Neuronal stem cell (in vitro differentiated cells): Measurements from ENCODE around the gene SORCS2.

Experiments used
- DNase-seq: peaks from one replicate; pipeline ENCODE4 v3.0.0-alpha.2; 2013; ENCODE audit warnings: low spot score
- H2AFZ ChIP-seq: one replicate; pipeline ENCODE4 v1.6.1; 2013; ENCODE audit warnings: mild to moderate bottlenecking, low read length, inconsistent platforms
- H2AK5ac ChIP-seq: 2 replicates; pipeline ENCODE4 v1.6.1; 2013; ENCODE audit warnings: low read depth, mild to moderate bottlenecking, inconsistent platforms, low read length, moderate library complexity, mixed read lengths
- H2BK120ac ChIP-seq: 2 replicates; pipeline ENCODE4 v1.6.1; 2013; ENCODE audit warnings: low read depth, mild to moderate bottlenecking, inconsistent platforms, low read length, moderate library complexity, mixed read lengths
- H2BK12ac ChIP-seq: one replicate; pipeline ENCODE4 v1.6.1; 2013; ENCODE audit warnings: low read length, inconsistent platforms
- H2BK15ac ChIP-seq: 2 replicates; pipeline ENCODE4 v1.6.1; 2013; ENCODE audit warnings: mild to moderate bottlenecking, low read length, inconsistent platforms, mixed read lengths
- H2BK5ac ChIP-seq: one replicate; pipeline ENCODE4 v1.6.1; 2013; ENCODE audit warnings: inconsistent platforms, mild to moderate bottlenecking, low read length, moderate library complexity
- H3K14ac ChIP-seq: one replicate; pipeline ENCODE4 v1.6.1; 2013; ENCODE audit warnings: low read length, inconsistent platforms
- H3K18ac ChIP-seq: 2 replicates; pipeline ENCODE4 v1.6.1; 2013; ENCODE audit warnings: low read length, inconsistent platforms
- H3K23ac ChIP-seq: 2 replicates; pipeline ENCODE4 v1.6.1; 2013; ENCODE audit warnings: low read depth, mild to moderate bottlenecking, mixed read lengths, low read length, inconsistent platforms; ENCODE audit not compliant: poor library complexity
- H3K27ac ChIP-seq: replicated peaks from 3 replicates; pipeline ENCODE4 v1.5.1; 2013; ENCODE audit warnings: low read length, inconsistent platforms
- H3K27me3 ChIP-seq, 3 experiments: 2 replicates each; pipeline ENCODE4 v1.6.1; 2013; ENCODE audit warnings: low read length in 3 of 3, mild to moderate bottlenecking in 2 of 3, inconsistent platforms in 1 of 3, low read depth in 1 of 3, mixed read lengths in 1 of 3, moderate library complexity in 1 of 3; ENCODE audit not compliant: control insufficient read depth in 3 of 3, insufficient read depth in 3 of 3
- H3K36me3 ChIP-seq, 2 donors: replicated peaks in 1 of 2; 2 replicates each; pipeline ENCODE4 v1.6.1; 2013; ENCODE audit warnings: low read length in 2 of 2; ENCODE audit not compliant: control insufficient read depth in 2 of 2, insufficient read depth in 2 of 2
- H3K4ac ChIP-seq: 2 replicates; pipeline ENCODE4 v1.6.1; 2013; ENCODE audit warnings: inconsistent platforms, mild to moderate bottlenecking, low read length, moderate library complexity
- H3K4me1 ChIP-seq, 2 donors: 1 replicate in 1 of 2; 2 replicates in 1 of 2; pipeline ENCODE4 v1.6.1; 2013; ENCODE audit warnings: low read length in 2 of 2, low read depth in 1 of 2; ENCODE audit not compliant: control insufficient read depth in 2 of 2, insufficient read depth in 1 of 2
- H3K4me2 ChIP-seq: one replicate; pipeline ENCODE4 v1.6.1; 2013; ENCODE audit warnings: mild to moderate bottlenecking, low read length, inconsistent platforms; ENCODE audit not compliant: insufficient read depth, poor library complexity, severe bottlenecking
- H3K4me3 ChIP-seq, 2 donors: 2 replicates each; pipeline ENCODE4 v1.5.1; 2013; ENCODE audit warnings: low read length in 2 of 2, mild to moderate bottlenecking in 2 of 2, inconsistent platforms in 1 of 2, moderate library complexity in 1 of 2
- H3K79me1 ChIP-seq: one replicate; pipeline ENCODE4 v1.6.1; 2013; ENCODE audit warnings: low read depth, mild to moderate bottlenecking, inconsistent platforms, low read length, moderate library complexity
- H3K9ac ChIP-seq: one replicate; pipeline ENCODE4 v1.6.1; 2013; ENCODE audit warnings: mild to moderate bottlenecking, low read depth, low read length, inconsistent platforms; ENCODE audit not compliant: poor library complexity
- H3K9me3 ChIP-seq, 2 donors: replicated peaks in 1 of 2; 2 replicates each; pipeline versions ENCODE3 to v1.6.1; 2013; ENCODE audit warnings: low read length in 2 of 2, mild to moderate bottlenecking in 2 of 2, inconsistent platforms in 1 of 2, low read depth in 1 of 2, mixed read lengths in 1 of 2, moderate library complexity in 1 of 2; ENCODE audit not compliant: control insufficient read depth in 2 of 2, insufficient read depth in 1 of 2
- H4K8ac ChIP-seq: one replicate; pipeline ENCODE4 v1.6.1; 2013; ENCODE audit warnings: low read depth, mild to moderate bottlenecking, inconsistent platforms, low read length, moderate library complexity
- H4K91ac ChIP-seq: one replicate; pipeline ENCODE4 v1.6.1; 2013; ENCODE audit warnings: low read length, low read depth, mild to moderate bottlenecking, inconsistent platforms; ENCODE audit not compliant: poor library complexity
- WGBS, 2 donors: extraction: QIAGEN DNeasy Blood & Tissue Kit; methylation state at CpG; one replicate each; pipeline ENCODE4 v1.1.7; 2013; ENCODE audit warnings: missing lambda C conversion rate in 2 of 2, mixed read lengths in 1 of 2; ENCODE audit not compliant: insufficient read length in 2 of 2, insufficient replicate concordance in 1 of 2; ENCODE audit errors: extremely low coverage in 2 of 2; 5-methylcytosine and 5-hydroxymethylcytosine counted together

The SORCS2 gene

GRCh38 chr4:7323461-7323871, 131.1 kb downstream of the SORCS2 start:
- H3K4me2 ChIP-seq, result no peak overlapping the region
- WGBS, 2 donors, result no CpG with 5 or more reads among the region's 5 CpGs
- no peaks in the 10 kb centered on the region for H3K36me3 ChIP-seq
- no peak overlapping the region for H3K27ac ChIP-seq
- peak overlapping the region; percentile 36 for H3K9ac ChIP-seq
- peak overlapping the region; percentile 7 for H2BK15ac ChIP-seq
- H2BK5ac ChIP-seq, result peak overlapping the region; percentile 16
- H4K8ac ChIP-seq, result no peak overlapping the region
- no peak overlapping the region for H3K4me3 ChIP-seq
- H2AK5ac ChIP-seq, result peak overlapping the region; percentile 84
- DNase-seq, result no peak
- peak overlapping the region; percentile 79 for H3K18ac ChIP-seq
- H2AFZ ChIP-seq, result no peak overlapping the region
- H2BK12ac ChIP-seq, result peak overlapping the region; percentile 43
- H4K91ac ChIP-seq, result peak overlapping the region; percentile 27
- peaks cover 0 to 19% of the 10 kb centered on the region in 2 donors for H3K4me1 ChIP-seq
- H3K23ac ChIP-seq, result no peak overlapping the region
- H3K9me3 ChIP-seq, result peaks cover 0 to under 1% of the 10 kb centered on the region in 2 donors
- H3K79me1 ChIP-seq, result no peaks in the 10 kb centered on the region
- H3K27me3 ChIP-seq, result no peaks in the 10 kb centered on the region
- H3K14ac ChIP-seq, result no peak overlapping the region
- no peak overlapping the region for H3K4ac ChIP-seq
- no peak overlapping the region for H2BK120ac ChIP-seq

DNA sequence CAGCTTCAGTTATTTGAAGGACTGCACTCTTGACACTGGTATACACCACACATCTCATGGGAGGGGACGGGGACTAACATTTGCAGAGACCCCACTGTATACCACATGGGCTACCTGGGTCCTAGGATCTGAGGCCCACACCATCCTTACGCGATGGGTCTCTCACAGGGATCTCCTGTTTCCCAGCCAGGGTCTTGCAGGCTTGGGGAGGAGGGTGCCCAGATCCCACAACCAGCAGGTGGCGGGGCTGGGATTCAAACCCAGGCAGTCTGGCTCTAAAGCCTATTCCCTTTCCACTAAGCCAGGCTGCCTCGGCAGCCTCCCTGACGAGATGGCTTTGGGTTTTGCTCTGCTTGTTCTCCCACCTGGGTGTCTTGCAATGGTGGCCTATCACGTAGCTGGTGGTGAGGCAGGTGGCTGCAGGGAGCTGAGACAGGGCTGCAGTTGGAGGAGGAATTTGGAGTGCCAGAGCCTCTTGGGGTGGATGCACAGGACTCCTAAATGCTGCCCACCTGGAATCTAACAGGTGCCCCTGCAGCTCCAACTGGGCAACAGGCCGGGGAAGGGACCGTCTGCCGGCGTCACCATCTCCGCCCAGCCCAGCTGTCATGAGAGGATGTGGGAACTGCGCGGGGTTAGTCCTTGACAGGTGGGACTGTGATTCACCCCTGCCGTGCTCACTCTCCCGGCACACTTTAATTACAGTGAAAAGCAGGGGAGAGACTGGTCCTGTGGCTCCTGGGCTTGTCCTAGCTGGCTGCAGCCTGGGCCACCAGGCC, 131.7 kb downstream of the SORCS2 start:
- no peak overlapping the region for H3K9ac ChIP-seq
- no peak overlapping the region for H3K4me3 ChIP-seq
- H3K36me3 ChIP-seq, result no peaks in the 10 kb centered on the region
- no peak overlapping the region for H4K91ac ChIP-seq
- H3K18ac ChIP-seq, result peak overlapping the region; percentile 41
- H2BK5ac ChIP-seq, result peak overlapping the region; percentile 16
- peaks cover 0 to 19% of the 10 kb centered on the region in 2 donors for H3K4me1 ChIP-seq
- no peak overlapping the region for H2BK120ac ChIP-seq
- no peak overlapping the region for H2AFZ ChIP-seq
- H3K9me3 ChIP-seq, result no peaks in the 10 kb centered on the region
- no peaks in the 10 kb centered on the region for H3K27me3 ChIP-seq
- H3K4me2 ChIP-seq, result no peak overlapping the region
- no peak overlapping the region for H3K4ac ChIP-seq
- H3K79me1 ChIP-seq, result no peaks in the 10 kb centered on the region
- no CpG with 5 or more reads among the region's 16 CpGs for WGBS, 2 donors
- H3K23ac ChIP-seq, result no peak overlapping the region
- peak overlapping the region; percentile 39 for H2BK15ac ChIP-seq
- no peak for DNase-seq
- peak overlapping the region; percentile 43 for H2BK12ac ChIP-seq
- no peak overlapping the region for H3K27ac ChIP-seq
- peak overlapping the region; percentile 84 for H2AK5ac ChIP-seq
- no peak overlapping the region for H3K14ac ChIP-seq
- H4K8ac ChIP-seq, result no peak overlapping the region

DNA sequence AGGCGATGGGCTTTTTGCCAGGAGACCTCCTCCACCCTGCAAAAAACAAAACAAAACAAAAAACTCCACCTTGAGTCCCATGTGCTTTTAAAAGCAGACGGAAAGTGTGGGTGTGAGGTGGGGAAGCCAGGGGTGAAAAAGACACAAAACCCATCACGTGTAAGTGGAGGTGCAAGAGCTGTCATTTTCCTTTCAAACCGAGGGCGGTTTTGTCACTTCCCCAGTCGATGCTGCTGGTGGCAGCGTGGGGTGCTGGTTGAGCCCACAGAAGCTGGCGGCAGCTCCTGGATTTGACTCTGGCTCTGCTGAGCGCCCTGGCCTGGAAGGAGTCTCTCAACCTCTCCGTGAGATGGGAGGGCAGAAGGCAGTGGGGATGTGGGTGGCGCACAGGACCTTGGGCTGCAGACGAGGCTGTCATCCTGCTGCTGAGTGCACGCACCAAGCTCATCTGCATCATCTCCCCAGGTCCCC, 132.3 kb downstream of the SORCS2 start:
- Histone ChIP-seq H3K9me3 (no peaks in the 10 kb centered on the region), H3K18ac (peak overlapping the region; percentile 83), H4K91ac (no peak overlapping the region), H3K36me3 (no peaks in the 10 kb centered on the region), H4K8ac (no peak overlapping the region), H2BK15ac (peak overlapping the region; percentile 39), H3K4me2 (no peak overlapping the region), H3K4ac (no peak overlapping the region), H2BK120ac (no peak overlapping the region), H2BK5ac (peak overlapping the region; percentile 30), H3K79me1 (no peaks in the 10 kb centered on the region), H3K27ac (no peak overlapping the region), H3K4me3 (no peak overlapping the region), H3K14ac (no peak overlapping the region), H3K27me3 (no peaks in the 10 kb centered on the region), H2BK12ac (no peak overlapping the region), H3K4me1 (peaks cover 0 to 19% of the 10 kb centered on the region in 2 donors), H3K9ac (peak overlapping the region; percentile 30), H2AFZ (no peak overlapping the region), H3K23ac (peak overlapping the region; percentile 62), H2AK5ac (peak overlapping the region; percentile 66)
- DNase-seq, result no peak
- no CpG with 5 or more reads among the region's 13 CpGs for WGBS, 2 donors

DNA sequence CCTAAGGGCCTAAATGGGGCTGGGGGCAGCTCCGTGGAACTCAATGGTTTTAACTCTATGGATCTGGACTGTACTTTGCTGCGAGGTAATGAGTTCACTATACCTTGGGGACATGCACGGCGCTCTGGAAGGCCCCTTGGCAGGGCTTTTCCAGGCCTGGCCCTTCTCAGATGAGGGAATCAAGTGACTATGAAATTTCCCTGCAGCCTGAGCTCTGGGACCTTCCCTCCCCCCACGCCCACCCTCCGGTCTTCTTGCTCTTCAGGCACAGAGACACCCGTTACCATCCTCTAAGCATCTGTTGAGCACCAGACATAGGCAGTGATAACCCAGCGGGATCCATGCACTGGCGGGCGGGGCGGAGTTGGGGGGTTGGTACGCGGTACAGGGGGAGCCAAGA, 133.2 kb downstream of the SORCS2 start:
- no CpG with 5 or more reads among the region's 13 CpGs for WGBS, 2 donors
- Histone ChIP-seq H2BK120ac (no peak overlapping the region), H2AK5ac (peak overlapping the region; percentile 96), H3K27me3 (no peaks in the 10 kb centered on the region), H2BK5ac (no peak overlapping the region), H3K4me1 (peaks cover 0 to 20% of the 10 kb centered on the region in 2 donors), H2BK12ac (no peak overlapping the region), H3K9ac (no peak overlapping the region), H3K23ac (no peak overlapping the region), H3K36me3 (no peaks in the 10 kb centered on the region), H3K4me3 (no peak overlapping the region), H3K79me1 (no peaks in the 10 kb centered on the region), H3K27ac (no peak overlapping the region), H3K4ac (no peak overlapping the region), H3K9me3 (no peaks in the 10 kb centered on the region), H4K8ac (no peak overlapping the region), H2BK15ac (peak overlapping the region; percentile 38), H2AFZ (no peak overlapping the region), H4K91ac (no peak overlapping the region), H3K14ac (no peak overlapping the region), H3K4me2 (no peak overlapping the region), H3K18ac (peak overlapping the region; percentile 83)
- no peak for DNase-seq
